GM21447 (cell line): ENCODE results near the gene LRP10.
"Not testable (repeated sequence)": the region's sequence is repeated elsewhere in the genome, so short reads cannot be mapped to it uniquely, and the experiment has no call there.

Source experiments
- ATAC-seq: cut with Tn5 transposase; IDR thresholded peaks from one replicate; pipeline ENCODE4 v1.9.1; 2021; ENCODE audit not compliant: unreplicated experiment

LRP10 gene

GRCh38 chr14:22842211-22843122 lies 29.1 kb upstream of the LRP10 start:
- no peak for ATAC-seq

DNA sequence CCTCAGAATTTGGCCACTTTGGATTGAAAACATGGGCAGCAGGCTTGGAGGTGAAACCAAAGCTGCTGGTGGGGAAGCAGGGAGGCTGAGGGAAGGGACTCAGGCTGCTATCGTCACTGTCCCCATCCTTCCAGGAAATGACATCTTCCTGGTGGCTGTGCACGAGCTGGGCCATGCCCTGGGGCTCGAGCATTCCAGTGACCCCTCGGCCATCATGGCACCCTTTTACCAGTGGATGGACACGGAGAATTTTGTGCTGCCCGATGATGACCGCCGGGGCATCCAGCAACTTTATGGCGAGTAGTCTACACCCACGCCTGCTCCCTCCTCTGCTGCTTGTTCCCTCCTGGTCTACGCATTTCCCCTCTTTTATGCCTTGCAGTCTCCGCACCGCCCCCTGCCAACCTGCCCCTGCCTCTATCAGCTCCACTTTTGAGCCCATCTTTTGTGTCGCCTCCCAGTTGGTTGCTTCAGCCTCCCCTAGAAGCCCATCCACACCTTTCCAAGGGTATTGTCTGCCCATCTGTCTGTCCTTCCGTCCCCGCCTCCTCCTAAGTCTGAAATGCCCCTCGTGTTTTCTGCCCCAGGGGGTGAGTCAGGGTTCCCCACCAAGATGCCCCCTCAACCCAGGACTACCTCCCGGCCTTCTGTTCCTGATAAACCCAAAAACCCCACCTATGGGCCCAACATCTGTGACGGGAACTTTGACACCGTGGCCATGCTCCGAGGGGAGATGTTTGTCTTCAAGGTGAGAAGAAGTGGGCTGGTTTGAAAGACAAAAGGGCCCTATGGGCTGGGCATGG lies 28.2 kb upstream of the LRP10 start:
- ATAC-seq, result no peak

GRCh38 chr14:22844221-22845102 lies 27.1 kb upstream of the LRP10 start:
- no peak for ATAC-seq

DNA sequence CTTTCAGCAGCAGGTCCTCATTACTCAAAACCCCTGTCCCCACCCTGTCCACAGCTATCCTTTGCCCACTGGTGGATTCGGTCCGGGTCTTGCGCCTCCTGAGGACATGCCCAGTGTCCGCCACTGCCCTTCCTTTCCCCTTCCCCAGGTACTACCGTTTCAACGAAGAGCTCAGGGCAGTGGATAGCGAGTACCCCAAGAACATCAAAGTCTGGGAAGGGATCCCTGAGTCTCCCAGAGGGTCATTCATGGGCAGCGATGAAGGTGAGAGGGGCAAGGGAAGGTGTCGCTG lies 26.5 kb upstream of the LRP10 start:
- no peak for ATAC-seq

DNA sequence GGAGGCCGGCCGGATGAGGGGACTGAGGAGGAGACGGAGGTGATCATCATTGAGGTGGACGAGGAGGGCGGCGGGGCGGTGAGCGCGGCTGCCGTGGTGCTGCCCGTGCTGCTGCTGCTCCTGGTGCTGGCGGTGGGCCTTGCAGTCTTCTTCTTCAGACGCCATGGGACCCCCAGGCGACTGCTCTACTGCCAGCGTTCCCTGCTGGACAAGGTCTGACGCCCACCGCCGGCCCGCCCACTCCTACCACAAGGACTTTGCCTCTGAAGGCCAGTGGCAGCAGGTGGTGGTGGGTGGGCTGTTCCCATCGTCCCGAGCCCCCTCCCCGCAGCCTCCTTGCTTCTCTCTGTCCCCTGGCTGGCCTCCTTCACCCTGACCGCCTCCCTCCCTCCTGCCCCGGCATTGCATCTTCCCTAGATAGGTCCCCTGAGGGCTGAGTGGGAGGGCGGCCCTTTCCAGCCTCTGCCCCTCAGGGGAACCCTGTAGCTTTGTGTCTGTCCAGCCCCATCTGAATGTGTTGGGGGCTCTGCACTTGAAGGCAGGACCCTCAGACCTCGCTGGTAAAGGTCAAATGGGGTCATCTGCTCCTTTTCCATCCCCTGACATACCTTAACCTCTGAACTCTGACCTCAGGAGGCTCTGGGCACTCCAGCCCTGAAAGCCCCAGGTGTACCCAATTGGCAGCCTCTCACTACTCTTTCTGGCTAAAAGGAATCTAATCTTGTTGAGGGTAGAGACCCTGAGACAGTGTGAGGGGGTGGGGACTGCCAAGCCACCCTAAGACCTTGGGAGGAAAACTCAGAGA lies 25.5 kb upstream of the LRP10 start:
- ATAC-seq, result no peak

- ATAC-seq, result no peak
Measured at GRCh38 chr14:22846811-22847307, 24.7 kb upstream of the LRP10 start.

DNA sequence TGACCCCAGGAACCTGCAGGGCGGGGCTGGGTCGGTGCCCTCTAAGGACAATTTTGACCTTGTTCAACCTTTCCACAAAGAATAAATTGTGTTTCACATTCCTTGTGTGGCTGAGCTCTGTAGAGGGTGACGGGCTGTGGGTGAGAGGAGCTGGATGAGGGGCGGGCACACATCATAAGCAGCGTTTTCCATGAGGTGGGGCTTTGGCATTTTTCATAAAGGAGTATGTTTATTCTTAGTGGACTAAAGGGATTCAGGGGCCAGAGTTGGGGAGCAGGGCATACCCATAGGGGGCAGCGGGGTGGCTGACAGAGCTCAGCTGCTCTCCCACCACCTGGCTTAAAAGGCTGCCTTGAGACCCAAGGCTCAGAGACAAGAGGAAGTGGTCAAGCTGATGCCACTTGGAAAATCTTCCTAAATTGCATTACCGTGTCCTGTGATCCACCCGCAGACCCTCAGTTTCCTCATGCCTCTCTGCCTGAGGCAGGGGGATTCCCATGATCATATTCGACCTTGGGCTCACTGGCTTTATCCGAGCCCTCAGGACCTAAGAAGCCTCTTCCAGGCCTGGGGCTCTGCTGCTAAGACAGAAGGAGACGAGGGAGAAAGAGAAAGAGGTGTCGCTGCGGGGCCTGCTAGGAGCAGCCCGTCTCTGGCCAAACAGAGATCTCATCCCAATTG lies 23.7 kb upstream of the LRP10 start:
- no peak for ATAC-seq

GRCh38 chr14:22848351-22849164 lies 23.0 kb upstream of the LRP10 start:
- no peak for ATAC-seq

- ATAC-seq, result no peak
Measured at GRCh38 chr14:22849212-22849819, 22.2 kb upstream of the LRP10 start.

- no peak for ATAC-seq
Measured at GRCh38 chr14:22850944-22851764, 20.4 kb upstream of the LRP10 start.

- not testable (repeated sequence) for ATAC-seq
Measured at GRCh38 chr14:22852178-22852577, 19.4 kb upstream of the LRP10 start.

DNA sequence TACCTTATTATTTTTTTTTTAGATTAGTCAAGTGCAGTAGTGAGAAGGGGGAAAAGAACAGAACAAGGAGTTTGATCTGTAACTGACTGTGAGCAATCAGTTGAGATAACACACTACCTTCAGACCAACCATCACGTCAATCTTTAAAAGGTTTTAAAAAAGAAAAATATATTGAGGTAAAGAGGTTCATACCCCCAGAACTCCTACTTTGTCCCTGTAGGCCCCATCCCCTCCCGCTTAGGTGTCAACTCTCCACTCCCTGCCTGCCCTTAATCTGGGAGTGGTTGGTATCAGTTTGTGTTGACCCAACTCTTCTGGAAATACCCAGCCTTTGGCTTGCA lies 19.0 kb upstream of the LRP10 start:
- ATAC-seq, result no peak

GRCh38 chr14:22852940-22853767 lies 18.4 kb upstream of the LRP10 start:
- ATAC-seq, result peak; percentile 76

GRCh38 chr14:22854296-22854695 lies 17.2 kb upstream of the LRP10 start:
- not testable (repeated sequence) for ATAC-seq

- no peak for ATAC-seq
Measured at GRCh38 chr14:22854963-22855724, 16.4 kb upstream of the LRP10 start.

GRCh38 chr14:22856428-22856827 lies 15.1 kb upstream of the LRP10 start:
- ATAC-seq, result no peak
